OCI-LY1 (cell line): ENCODE data around the gene HPCAL1.
"Not testable (repeated sequence)": the region's sequence is repeated elsewhere in the genome, so short reads cannot be mapped to it uniquely, and the experiment has no call there.

Experiments
- H2AFZ ChIP-seq: fragments of 200-600 bp; sonication (generic), shearing (Covaris generic); 2 replicates; pipeline ENCODE4 v1.6.0; 2014; ENCODE audit warnings: antibody characterized with exemption, mild to moderate bottlenecking, low read length
- H3F3A ChIP-seq: fragments of 200-600 bp; sonication (generic), shearing (Covaris generic); 2 replicates; pipeline ENCODE4 v1.6.0; 2014; ENCODE audit warnings: mild to moderate bottlenecking, antibody characterized with exemption, low read length, moderate library complexity; ENCODE audit not compliant: insufficient read depth
- H3K27ac ChIP-seq: fragments of 200-600 bp; sonication (generic); 2 replicates; pipeline ENCODE4 v1.5.1; 2014; ENCODE audit warnings: low read length, mixed run types, mild to moderate bottlenecking, low read depth; ENCODE audit not compliant: poor library complexity, severe bottlenecking
- H3K27me3 ChIP-seq: fragments of 200-600 bp; sonication (generic); 2 replicates; pipeline ENCODE4 v1.6.0; 2014; ENCODE audit warnings: antibody characterized with exemption, mild to moderate bottlenecking, low read length, moderate library complexity; ENCODE audit not compliant: insufficient read depth
- H3K36me3 ChIP-seq: fragments of 200-600 bp; sonication (generic); 2 replicates; pipeline ENCODE4 v1.6.1; 2014; ENCODE audit warnings: mild to moderate bottlenecking, antibody characterized with exemption, low read length, moderate library complexity, mixed read lengths; ENCODE audit not compliant: insufficient read depth
- H3K4me1 ChIP-seq: fragments of 200-600 bp; sonication (generic); 2 replicates; pipeline ENCODE4 v1.5.1; 2014; ENCODE audit warnings: mild to moderate bottlenecking, low read length, moderate library complexity; ENCODE audit not compliant: insufficient read depth, severe bottlenecking
- H3K4me2 ChIP-seq: fragments of 200-600 bp; sonication (generic), shearing (Covaris generic); 2 replicates; pipeline ENCODE4 v1.6.1; 2014; ENCODE audit warnings: low read length
- H3K4me3 ChIP-seq: fragments of 200-600 bp; sonication (generic); 2 replicates; pipeline ENCODE4 v1.5.1; 2014; ENCODE audit warnings: low read length, low read depth, mild to moderate bottlenecking, mixed read lengths; ENCODE audit not compliant: poor library complexity, severe bottlenecking
- H3K79me2 ChIP-seq: fragments of 200-600 bp; shearing (Covaris generic); 2 replicates; pipeline ENCODE4 v1.6.1; 2016; ENCODE audit warnings: mixed run types, low read length, mixed read lengths; ENCODE audit not compliant: insufficient read depth
- H3K9ac ChIP-seq: fragments of 200-600 bp; sonication (generic), shearing (Covaris generic); 2 replicates; pipeline ENCODE4 v1.6.1; 2014; ENCODE audit warnings: mild to moderate bottlenecking, low read length, mixed read lengths
- H3K9me2 ChIP-seq: fragments of 200-600 bp; sonication (generic), shearing (Covaris generic); 2 replicates; pipeline ENCODE4 v1.6.1; 2014; ENCODE audit warnings: low read depth, mild to moderate bottlenecking, low read length, mixed read lengths
- H3K9me3 ChIP-seq: fragments of 200-600 bp; shearing (Covaris generic); 2 replicates; pipeline ENCODE4 v1.6.1; 2014; ENCODE audit warnings: low read length, mixed read lengths
- H4K20me1 ChIP-seq: fragments of 200-600 bp; sonication (generic), shearing (Covaris generic); 2 replicates; pipeline ENCODE4 v1.6.0; 2016; ENCODE audit warnings: mild to moderate bottlenecking, low read length; ENCODE audit not compliant: insufficient read depth
- EZH2 ChIP-seq: fragments of 200-600 bp; sonication (generic), shearing (Covaris generic); IDR thresholded peaks from 2 replicates; pipeline ENCODE4 v1.8.0; 2017; ENCODE audit warnings: borderline replicate concordance, mixed run types, mild to moderate bottlenecking, antibody characterized with exemption, low read length, moderate library complexity, mixed read lengths
- TF ChIP-seq, protein P1 (sequence below): fragments of 200-600 bp; sonication (generic), shearing (Covaris generic); IDR thresholded peaks from 2 replicates; pipeline ENCODE4 v1.5.1; 2017; ENCODE audit warnings: mild to moderate bottlenecking, antibody characterized with exemption, low read length, moderate library complexity, mixed read lengths

HPCAL1 gene

GRCh38 chr2:10289352-10289751 is 13.4 kb upstream of the HPCAL1 start:
- Histone ChIP-seq H3K9ac (no peak overlapping the region), H3K4me1 (no peaks in the 10 kb centered on the region), H2AFZ (no peak overlapping the region), H3K79me2 (no peaks in the 10 kb centered on the region), H4K20me1 (no peaks in the 10 kb centered on the region), H3F3A (no peaks in the 10 kb centered on the region), H3K9me3 (0 out of 2 replicates have a peak, but pooled peaks cover 3% of the 10 kb centered on the region), H3K36me3 (no peaks in the 10 kb centered on the region), H3K27ac (no peak overlapping the region), H3K4me2 (no peak overlapping the region), H3K9me2 (no peaks in the 10 kb centered on the region), H3K4me3 (no peak overlapping the region), H3K27me3 (peaks cover 18% of the 10 kb centered on the region; the same call in 1 of the 2 replicates)
- TF ChIP-seq, protein P1, sequence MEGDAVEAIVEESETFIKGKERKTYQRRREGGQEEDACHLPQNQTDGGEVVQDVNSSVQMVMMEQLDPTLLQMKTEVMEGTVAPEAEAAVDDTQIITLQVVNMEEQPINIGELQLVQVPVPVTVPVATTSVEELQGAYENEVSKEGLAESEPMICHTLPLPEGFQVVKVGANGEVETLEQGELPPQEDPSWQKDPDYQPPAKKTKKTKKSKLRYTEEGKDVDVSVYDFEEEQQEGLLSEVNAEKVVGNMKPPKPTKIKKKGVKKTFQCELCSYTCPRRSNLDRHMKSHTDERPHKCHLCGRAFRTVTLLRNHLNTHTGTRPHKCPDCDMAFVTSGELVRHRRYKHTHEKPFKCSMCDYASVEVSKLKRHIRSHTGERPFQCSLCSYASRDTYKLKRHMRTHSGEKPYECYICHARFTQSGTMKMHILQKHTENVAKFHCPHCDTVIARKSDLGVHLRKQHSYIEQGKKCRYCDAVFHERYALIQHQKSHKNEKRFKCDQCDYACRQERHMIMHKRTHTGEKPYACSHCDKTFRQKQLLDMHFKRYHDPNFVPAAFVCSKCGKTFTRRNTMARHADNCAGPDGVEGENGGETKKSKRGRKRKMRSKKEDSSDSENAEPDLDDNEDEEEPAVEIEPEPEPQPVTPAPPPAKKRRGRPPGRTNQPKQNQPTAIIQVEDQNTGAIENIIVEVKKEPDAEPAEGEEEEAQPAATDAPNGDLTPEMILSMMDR, result no peak
- TF ChIP-seq EZH2, result no peak

DNA sequence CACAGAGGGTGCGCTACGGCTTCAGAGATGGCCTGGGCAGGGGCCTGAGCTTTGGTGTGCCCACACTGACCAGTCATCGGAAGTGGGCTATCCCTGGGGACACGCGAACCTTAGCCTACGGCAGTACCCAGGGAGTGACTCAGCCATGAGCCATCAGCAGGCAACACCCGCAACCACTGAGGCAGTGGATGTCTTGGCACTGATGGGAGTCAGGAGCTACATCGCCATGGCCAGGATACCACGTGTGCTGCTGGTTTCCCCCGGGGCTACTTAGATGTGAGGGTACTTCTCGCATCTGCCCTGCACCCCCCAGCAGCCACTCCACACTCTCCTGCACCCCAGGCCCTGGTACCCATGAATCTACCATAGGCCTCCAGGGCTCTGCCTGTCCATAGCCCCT is 12.8 kb upstream of the HPCAL1 start:
- Histone ChIP-seq H3K4me1 (no peaks in the 10 kb centered on the region), H4K20me1 (no peaks in the 10 kb centered on the region), H3K27ac (no peak overlapping the region), H3K4me3 (no peak overlapping the region), H3K36me3 (no peaks in the 10 kb centered on the region), H3K27me3 (peaks cover 21% of the 10 kb centered on the region; the same call in 1 of the 2 replicates), H3K9ac (no peak overlapping the region), H3K79me2 (no peaks in the 10 kb centered on the region), H3F3A (no peaks in the 10 kb centered on the region), H3K4me2 (no peak overlapping the region), H3K9me3 (0 out of 2 replicates have a peak, but pooled peaks cover 6% of the 10 kb centered on the region), H3K9me2 (no peaks in the 10 kb centered on the region), H2AFZ (no peak overlapping the region)
- TF ChIP-seq, protein P1, result no peak
- no peak for TF ChIP-seq EZH2

GRCh38 chr2:10291376-10291775 is 11.3 kb upstream of the HPCAL1 start:
- H3K9me2 ChIP-seq, H2AFZ ChIP-seq, H3K4me3 ChIP-seq, H4K20me1 ChIP-seq, H3K9me3 ChIP-seq, H3K79me2 ChIP-seq, H3K36me3 ChIP-seq, H3K4me2 ChIP-seq, H3F3A ChIP-seq, H3K27ac ChIP-seq, H3K4me1 ChIP-seq, H3K9ac ChIP-seq: not testable (repeated sequence)
- peaks cover 14% of the 10 kb centered on the region; the same call in 1 of the 2 replicates for H3K27me3 ChIP-seq

GRCh38 chr2:10292033-10292432 is 10.7 kb upstream of the HPCAL1 start:
- Histone ChIP-seq H2AFZ (no peak overlapping the region), H3K4me1 (no peaks in the 10 kb centered on the region), H3F3A (no peaks in the 10 kb centered on the region), H3K9me3 (0 out of 2 replicates have a peak, but pooled peaks cover 6% of the 10 kb centered on the region), H3K79me2 (no peaks in the 10 kb centered on the region), H3K9me2 (no peaks in the 10 kb centered on the region), H3K36me3 (no peaks in the 10 kb centered on the region), H3K27me3 (peaks cover 15% of the 10 kb centered on the region; the same call in 1 of the 2 replicates), H3K4me3 (no peak overlapping the region), H3K9ac (no peak overlapping the region), H3K27ac (no peak overlapping the region), H3K4me2 (no peak overlapping the region), H4K20me1 (no peaks in the 10 kb centered on the region)
- no peak for TF ChIP-seq EZH2
- TF ChIP-seq, protein P1, result no peak
